SH-SY5Y (cell line): ENCODE measurements around the gene MRPS27.

ENCODE experiments used
- GATA2 ChIP-seq: IDR thresholded peaks from 2 replicates; pipeline ENCODE4 v1.6.1; 2011; ENCODE audit warnings: mild to moderate bottlenecking, low read depth, low read length
- GATA3 ChIP-seq: IDR thresholded peaks from 2 replicates; pipeline ENCODE4 v1.6.1; 2011; ENCODE audit warnings: low read depth, mild to moderate bottlenecking, low read length, moderate library complexity

DNA sequence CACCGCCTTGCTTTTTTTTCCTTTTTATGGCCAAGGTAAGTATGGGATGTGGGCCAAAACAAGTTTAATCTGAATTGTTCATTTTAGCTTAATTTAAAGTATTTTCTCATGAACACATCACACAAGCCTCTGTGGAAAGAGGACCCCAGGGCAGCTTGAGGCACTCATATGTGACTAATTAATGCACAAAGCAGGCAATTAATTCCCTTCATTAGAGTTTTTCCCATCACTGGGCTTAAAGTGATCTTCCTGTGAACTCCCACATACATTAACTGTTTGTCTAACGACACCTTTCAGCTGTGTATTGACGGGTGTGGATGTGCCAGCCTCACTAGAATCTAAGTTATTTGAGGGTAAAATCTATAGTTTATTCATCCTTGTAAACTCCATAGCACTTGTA, 103.3 kb downstream of the MRPS27 start:
- TF ChIP-seq GATA2: no peak
- TF ChIP-seq GATA3: no peak
